Esophagus (tissue), 2 donors: ENCODE results near the gene A2ML1. TPM values are rescaled to one million over a fixed set of nuclear protein-coding genes. Genes with fewer than 3 reads are reported as not detected.
"Not testable (repeated sequence)": the region's sequence is repeated elsewhere in the genome, so short reads cannot be mapped to it uniquely, and the experiment has no call there.

Experiments
- H3K27ac ChIP-seq, 2 donors: one replicate each; pipeline ENCODE4 v1.5.1; 2013; ENCODE audit warnings: low read depth in 2 of 2, mild to moderate bottlenecking in 2 of 2, inconsistent platforms in 1 of 2, low read length in 1 of 2, moderate library complexity in 1 of 2
- H3K27me3 ChIP-seq, 2 donors: one replicate each; pipeline ENCODE4 v1.6.1; 2013; ENCODE audit warnings: low read length in 2 of 2, control low read depth in 1 of 2, mild to moderate bottlenecking in 1 of 2; ENCODE audit not compliant: insufficient read depth in 2 of 2, control insufficient read depth in 1 of 2
- H3K36me3 ChIP-seq, 2 donors: one replicate each; pipeline ENCODE4 v1.6.1; 2013; ENCODE audit warnings: low read length in 1 of 2; ENCODE audit not compliant: control insufficient read depth in 2 of 2, insufficient read depth in 2 of 2
- H3K4me1 ChIP-seq, 2 donors: one replicate each; pipeline ENCODE4 v1.6.1; 2013; ENCODE audit warnings: low read length in 1 of 2; ENCODE audit not compliant: control insufficient read depth in 2 of 2, insufficient read depth in 2 of 2
- H3K4me3 ChIP-seq, 2 donors: one replicate each; pipeline ENCODE4 v1.5.1; 2013; ENCODE audit warnings: low read length in 2 of 2, mild to moderate bottlenecking in 2 of 2, low read depth in 1 of 2, moderate library complexity in 1 of 2
- H3K9me3 ChIP-seq, 2 donors: one replicate each; pipeline ENCODE4 v1.6.1; 2013; ENCODE audit warnings: mild to moderate bottlenecking in 2 of 2, low read depth in 1 of 2, low read length in 1 of 2, moderate library complexity in 1 of 2; ENCODE audit not compliant: control insufficient read depth in 2 of 2, insufficient read depth in 1 of 2
- WGBS, 2 donors: extraction: QIAGEN DNeasy Blood & Tissue Kit; methylation state at CpG; one replicate each; pipeline ENCODE4 v1.1.7; 2013; 5-methylcytosine and 5-hydroxymethylcytosine counted together
- polyA plus RNA-seq, 2 donors: library from polyadenylated mRNA; stranded (reverse); fragments of 200-250 nt; gene quantifications; one replicate each; pipeline ENCODE4 v1.2.3, GENCODE V29; 2013
- donor health status: healthy with polysubstance abuse.
- donor health status: Bipolar disorder and iron deficiency.

A2ML1 gene
- polyA plus RNA-seq, 2 donors, result 477 to 614 TPM

DNA sequence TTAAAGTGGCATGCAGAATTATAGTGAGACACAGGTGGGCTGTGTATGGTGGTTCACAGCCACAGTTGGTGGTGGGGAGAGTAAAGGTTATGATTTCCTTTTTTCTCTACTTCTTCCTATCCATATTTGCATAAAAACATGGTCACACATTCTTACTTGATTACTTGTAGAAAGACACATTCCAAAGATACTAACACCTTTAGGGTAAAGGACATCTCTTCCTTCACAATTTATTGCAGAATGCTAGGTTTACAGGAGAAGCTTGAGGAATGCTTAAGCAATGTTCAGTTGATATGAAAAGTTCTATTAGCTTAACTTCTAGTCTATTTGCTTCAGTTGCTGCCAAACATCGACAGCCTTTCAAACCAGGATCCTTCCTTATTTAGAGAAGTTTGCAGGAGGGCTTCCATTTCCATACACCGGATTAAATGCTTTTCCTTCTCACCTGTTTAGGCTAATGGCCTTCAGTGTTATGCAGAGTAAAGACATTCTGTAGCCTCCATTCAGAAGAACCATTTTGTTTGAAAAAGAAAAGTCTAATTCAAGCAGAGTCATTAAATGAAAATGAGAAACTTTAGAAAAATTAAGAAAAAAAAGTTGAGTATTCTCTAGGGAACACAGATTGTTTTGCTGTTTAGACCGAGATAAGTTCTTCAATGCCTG, 89.3 kb downstream of the A2ML1 start:
- H3K4me3 ChIP-seq, result no peak overlapping the region
- H3K27me3 ChIP-seq, result no peaks in the 10 kb centered on the region
- H3K36me3 ChIP-seq, result no peaks in the 10 kb centered on the region
- H3K27ac ChIP-seq, result no peak overlapping the region
- WGBS, 2 donors, result 74 to 76% methylated on average over 3 of the region's 3 CpGs
- peaks cover 0 to 3% of the 10 kb centered on the region in 2 donors for H3K4me1 ChIP-seq
- H3K9me3 ChIP-seq, result no peaks in the 10 kb centered on the region

DNA sequence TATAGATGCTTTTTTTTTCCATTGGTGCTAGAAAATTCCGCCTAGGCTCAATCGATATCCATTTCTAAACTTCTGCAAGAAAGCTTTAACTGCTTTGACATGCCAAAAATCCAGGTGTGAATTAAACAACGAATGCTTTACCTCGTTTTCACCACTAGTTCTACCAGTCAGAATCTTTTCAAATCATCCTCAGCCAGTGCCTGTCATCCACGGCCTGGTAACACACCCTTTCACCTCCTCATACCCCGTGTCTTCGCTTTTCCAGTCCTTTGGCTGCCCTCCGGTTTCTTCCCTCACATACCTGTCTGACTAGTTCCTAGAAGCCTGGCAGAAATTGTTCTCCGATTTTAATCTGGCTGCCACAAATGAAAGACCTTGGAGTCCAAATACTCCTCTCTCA, 90.5 kb downstream of the A2ML1 start:
- Histone ChIP-seq H3K4me3 (no peak overlapping the region), H3K4me1 (peaks cover 0 to 3% of the 10 kb centered on the region in 2 donors), H3K9me3 (no peaks in the 10 kb centered on the region), H3K27me3 (no peaks in the 10 kb centered on the region), H3K27ac (peak overlapping the region in 1 of 2 donors; percentile 48), H3K36me3 (no peaks in the 10 kb centered on the region)
- 27% methylated on average over 9 of the region's 9 CpGs for WGBS, 2 donors

DNA sequence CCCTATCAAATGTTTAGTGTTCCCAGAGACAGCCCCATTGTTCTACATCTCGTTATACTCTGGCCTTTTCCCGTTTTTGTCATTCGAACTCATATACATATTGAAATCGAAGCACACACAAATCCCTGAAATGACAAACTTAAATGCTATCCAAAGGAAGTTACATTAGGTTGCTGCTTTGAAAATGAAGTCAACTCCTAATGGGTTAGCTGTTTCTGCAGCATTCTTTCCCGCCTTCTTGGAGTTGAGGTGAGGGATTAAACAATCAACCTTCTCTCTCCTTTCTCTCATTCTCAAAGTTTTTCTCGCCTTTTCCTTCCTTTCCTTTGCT, 91.2 kb downstream of the A2ML1 start:
- Histone ChIP-seq H3K9me3 (no peaks in the 10 kb centered on the region), H3K36me3 (no peaks in the 10 kb centered on the region), H3K27me3 (no peaks in the 10 kb centered on the region), H3K4me1 (peaks cover 0 to 3% of the 10 kb centered on the region in 2 donors), H3K4me3 (peak overlapping the region in 1 of 2 donors; percentile 63), H3K27ac (peak overlapping the region in 1 of 2 donors; percentile 91)
- WGBS, 2 donors, result 15 to 19% methylated on average over 6 of the region's 6 CpGs

DNA sequence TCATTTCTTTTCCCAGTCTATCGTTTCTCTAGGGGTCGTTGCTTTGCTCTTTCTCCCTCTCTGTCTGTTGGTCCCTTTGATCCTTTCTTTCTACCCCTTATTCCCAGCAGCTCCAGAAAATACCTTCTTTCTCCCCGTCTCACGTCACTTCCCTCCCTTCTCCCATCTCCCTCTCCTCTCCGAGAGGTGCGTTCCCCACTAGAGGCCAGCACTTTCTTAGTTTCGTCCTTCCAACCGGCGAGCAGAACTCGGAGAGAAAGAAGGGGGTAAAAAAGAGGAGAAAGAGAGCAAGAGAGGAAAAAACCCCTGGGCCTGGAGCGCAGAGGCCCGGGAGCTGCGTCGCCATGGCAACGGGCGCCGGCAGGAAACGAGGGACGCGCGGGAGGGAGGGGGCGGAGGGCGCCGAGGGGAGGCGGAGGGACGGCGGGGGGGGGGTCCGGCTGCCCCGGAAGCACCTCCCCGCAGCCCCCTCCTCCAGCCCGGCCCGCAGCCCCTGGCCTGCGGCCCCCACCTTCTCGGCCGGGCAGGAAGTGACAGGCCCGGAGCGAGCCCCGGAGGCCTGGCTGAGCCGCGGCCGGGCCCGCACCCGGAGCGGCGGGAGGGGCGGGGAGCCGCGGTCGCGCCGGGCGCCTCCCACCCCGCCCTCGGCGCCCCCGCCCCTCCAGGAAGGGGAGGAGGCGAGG, 91.8 kb downstream of the A2ML1 start, which contains the start of gene PHC1:
Gene PHC1, plus strand, starts transcription at position 477 of the 683 bp plus-strand sequence. CDS start 3,169 bp downstream, outside the sequence.
- not testable (repeated sequence) for H3K27me3 ChIP-seq, H3K9me3 ChIP-seq, H3K36me3 ChIP-seq, H3K4me1 ChIP-seq
- H3K4me3 ChIP-seq, result peak within 1 kb of the TSS; percentile 63 to 69
- H3K27ac ChIP-seq, result peak within 1 kb of the TSS; percentile 87 to 91
- WGBS, 2 donors, result 2% methylated on average over 14 to 33 of the region's 57 CpGs

DNA sequence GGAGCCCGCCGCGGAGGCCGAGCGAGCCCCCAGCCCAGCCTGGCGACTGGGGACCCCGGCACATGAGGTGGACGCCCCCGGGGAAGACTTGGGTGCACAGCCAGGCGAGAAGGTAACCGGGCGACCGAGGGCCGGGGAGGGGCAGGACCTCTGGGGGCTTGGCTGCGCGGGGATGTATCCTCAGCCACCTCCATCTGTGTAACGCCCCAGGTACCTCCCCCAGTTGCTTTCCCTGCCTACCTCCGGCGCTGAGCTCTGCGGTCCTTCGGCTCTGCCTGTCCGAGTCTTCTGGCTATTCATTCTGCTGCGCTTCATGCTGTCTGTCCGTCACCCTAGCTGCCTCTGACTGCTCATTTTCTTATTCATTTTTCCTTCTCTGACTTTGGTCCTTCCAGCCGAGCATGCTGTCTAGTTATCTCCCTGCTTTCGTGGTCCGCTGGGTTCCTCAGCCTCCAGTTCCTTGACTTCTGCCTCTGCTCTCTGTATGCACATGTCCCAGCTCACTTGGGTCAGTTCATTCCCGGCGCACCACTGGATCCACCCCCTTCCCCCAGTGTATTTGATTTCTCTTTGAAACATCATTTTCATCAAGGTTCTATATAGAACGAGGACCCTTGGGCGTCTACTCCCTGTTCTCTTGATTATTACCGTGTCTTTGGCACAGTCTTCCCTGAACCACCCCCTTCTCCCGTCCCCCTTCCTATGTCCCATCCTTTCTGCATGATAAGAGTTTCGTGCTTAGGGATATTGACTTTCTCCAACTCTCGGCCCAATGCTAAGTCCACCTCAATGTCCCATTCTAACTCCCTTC, 92.5 kb downstream of the A2ML1 start:
- H3K4me1 ChIP-seq, result peaks cover 0 to 3% of the 10 kb centered on the region in 2 donors
- peaks cover 4% of the 10 kb centered on the region in 2 donors for H3K36me3 ChIP-seq
- no peaks in the 10 kb centered on the region for H3K27me3 ChIP-seq
- H3K27ac ChIP-seq, result peak overlapping the region; percentile 18 to 83
- no peaks in the 10 kb centered on the region for H3K9me3 ChIP-seq
- H3K4me3 ChIP-seq, result peak overlapping the region; percentile 63 to 69
- WGBS, 2 donors, result 2 to 3% methylated on average over 24 to 30 of the region's 35 CpGs

DNA sequence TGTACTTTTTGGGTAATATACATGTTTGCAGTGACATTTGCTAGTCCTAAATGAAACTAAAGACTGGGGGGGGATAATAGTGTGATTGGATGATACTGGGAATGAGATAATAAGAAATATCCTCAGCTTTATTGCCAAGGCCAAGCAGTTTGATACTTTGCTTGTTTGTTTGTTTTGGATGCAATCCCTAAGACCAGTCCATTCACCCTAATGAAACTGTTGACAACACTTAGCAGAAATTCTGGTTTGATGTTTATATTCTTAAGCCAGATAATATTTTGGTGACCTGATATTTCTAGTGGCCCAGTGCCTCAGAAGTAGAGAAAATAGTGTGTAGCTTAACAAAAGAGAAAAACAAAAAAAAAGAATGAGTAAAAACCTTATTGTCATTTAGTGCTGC, 93.7 kb downstream of the A2ML1 start:
- peaks cover 0 to 3% of the 10 kb centered on the region in 2 donors for H3K4me1 ChIP-seq
- no peaks in the 10 kb centered on the region for H3K27me3 ChIP-seq
- H3K27ac ChIP-seq, result no peak overlapping the region
- H3K4me3 ChIP-seq, result no peak overlapping the region
- H3K9me3 ChIP-seq, result no peaks in the 10 kb centered on the region
- H3K36me3 ChIP-seq, result peaks cover 4% of the 10 kb centered on the region in 2 donors

DNA sequence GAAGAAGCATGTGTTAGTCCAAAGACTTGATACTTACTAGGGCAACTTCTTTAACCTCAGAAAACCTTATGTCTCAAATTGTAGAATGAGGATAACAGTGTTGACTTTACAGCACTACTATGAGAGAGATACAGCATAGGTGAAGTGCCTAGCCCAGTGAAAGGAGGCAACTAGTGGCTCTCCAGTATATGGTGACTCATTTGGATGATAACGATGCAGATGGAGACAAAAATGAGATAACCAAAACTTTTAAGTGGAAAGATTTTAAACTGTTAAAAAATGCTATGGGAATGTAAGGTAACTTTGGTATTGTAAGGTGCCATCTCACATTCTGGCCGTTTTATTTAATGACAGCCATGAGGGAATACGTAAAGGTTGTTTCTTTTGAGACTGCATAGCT, 94.6 kb downstream of the A2ML1 start:
- Histone ChIP-seq H3K27me3 (no peaks in the 10 kb centered on the region), H3K9me3 (no peaks in the 10 kb centered on the region), H3K27ac (no peak overlapping the region), H3K4me1 (peaks cover 0 to 3% of the 10 kb centered on the region in 2 donors), H3K36me3 (peaks cover 4% of the 10 kb centered on the region in 2 donors), H3K4me3 (no peak overlapping the region)
- WGBS, 2 donors, result 78 to 79% methylated on average over 3 of the region's 3 CpGs

DNA sequence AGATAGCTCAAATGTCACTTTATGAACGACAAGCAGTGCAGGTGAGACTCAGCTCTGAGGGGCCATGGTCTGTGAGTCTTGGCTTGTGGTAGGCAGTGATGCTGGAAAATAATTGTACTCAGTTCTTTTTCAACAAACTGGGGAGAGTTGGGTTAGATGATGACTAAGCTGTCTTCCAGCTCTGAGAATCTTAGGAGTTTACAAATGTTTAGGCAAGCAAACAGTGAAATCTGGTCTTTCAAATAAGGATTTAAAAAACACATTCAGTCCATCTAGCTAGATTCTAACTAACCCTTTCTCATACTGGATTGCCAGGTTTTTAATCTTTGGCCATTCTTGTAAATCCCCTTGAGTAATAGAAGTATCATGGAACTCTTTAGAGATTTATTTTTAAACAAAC, 95.3 kb downstream of the A2ML1 start:
- no peaks in the 10 kb centered on the region for H3K9me3 ChIP-seq
- no peak overlapping the region for H3K4me3 ChIP-seq
- no peak overlapping the region for H3K27ac ChIP-seq
- peaks cover 4 to 8% of the 10 kb centered on the region in 2 donors for H3K36me3 ChIP-seq
- no peaks in the 10 kb centered on the region for H3K27me3 ChIP-seq
- peaks cover 0 to 3% of the 10 kb centered on the region in 2 donors for H3K4me1 ChIP-seq
- 68 to 78% methylated on average over 1 of the region's 1 CpG for WGBS, 2 donors

DNA sequence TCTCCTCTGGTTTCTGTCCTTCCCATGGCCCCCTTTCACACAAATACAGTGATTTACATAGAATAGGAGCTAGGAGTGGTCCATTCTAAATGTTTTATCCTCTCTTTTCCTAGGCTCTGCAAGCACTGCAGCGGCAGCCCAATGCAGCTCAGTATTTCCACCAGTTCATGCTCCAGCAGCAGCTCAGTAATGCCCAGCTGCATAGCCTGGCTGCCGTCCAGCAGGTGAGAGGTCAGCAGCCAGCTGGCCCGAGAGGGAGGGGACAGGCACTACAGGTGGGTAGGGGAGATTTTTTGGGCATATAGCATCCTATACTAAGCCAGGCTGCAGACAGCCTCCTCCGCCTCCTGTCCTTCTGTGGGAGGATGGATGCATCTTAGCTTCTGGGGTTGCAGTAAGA, 97.2 kb downstream of the A2ML1 start:
- WGBS, 2 donors, result 86 to 94% methylated on average over 4 of the region's 4 CpGs
- H3K4me3 ChIP-seq, H3K27ac ChIP-seq, H3K4me1 ChIP-seq, H3K27me3 ChIP-seq, H3K36me3 ChIP-seq, H3K9me3 ChIP-seq: not testable (repeated sequence)
